HG02970 (cell line): Measurements from ENCODE around the gene ME3.
"Not testable (repeated sequence)": the region's sequence is repeated elsewhere in the genome, so short reads cannot be mapped to it uniquely, and the experiment has no call there.

Source experiments
- ATAC-seq: cut with Tn5 transposase; IDR thresholded peaks from one replicate; pipeline ENCODE4 v1.9.1; 2021; ENCODE audit warnings: mild to moderate bottlenecking, moderate library complexity, moderate number of reproducible peaks; ENCODE audit not compliant: unreplicated experiment, low FRiP score

The ME3 gene

GRCh38 chr11:86666193-86666592 is 6.2 kb downstream of the ME3 start:
- no peak for ATAC-seq

- no peak for ATAC-seq
These were observed 7.5 kb downstream of the ME3 start for GRCh38 chr11:86664930-86665329.

- ATAC-seq: no peak
These were observed 8.7 kb downstream of the ME3 start for GRCh38 chr11:86663761-86664160.

GRCh38 chr11:86663291-86663690 is 9.1 kb downstream of the ME3 start:
- ATAC-seq: no peak

- ATAC-seq: no peak
These were observed 11.7 kb downstream of the ME3 start for GRCh38 chr11:86660736-86661135.

GRCh38 chr11:86660088-86660487 is 12.3 kb downstream of the ME3 start:
- ATAC-seq: no peak

- ATAC-seq: no peak
These were observed 13.9 kb downstream of the ME3 start for GRCh38 chr11:86658534-86658933.

GRCh38 chr11:86645212-86645611 is 27.2 kb downstream of the ME3 start:
- ATAC-seq: not testable (repeated sequence)

GRCh38 chr11:86644291-86644690 is 28.1 kb downstream of the ME3 start:
- ATAC-seq: no peak

- ATAC-seq: no peak
These were observed 30.7 kb downstream of the ME3 start for GRCh38 chr11:86641537-86642261.

GRCh38 chr11:86639137-86639536 is 33.3 kb downstream of the ME3 start:
- no peak for ATAC-seq

GRCh38 chr11:86638673-86639072 is 33.7 kb downstream of the ME3 start:
- no peak for ATAC-seq

GRCh38 chr11:86637988-86638387 is 34.4 kb downstream of the ME3 start:
- no peak for ATAC-seq

- ATAC-seq: no peak
These were observed 36.1 kb downstream of the ME3 start for GRCh38 chr11:86636275-86636674.

- no peak for ATAC-seq
These were observed 39.7 kb downstream of the ME3 start for GRCh38 chr11:86632499-86633269.

GRCh38 chr11:86630229-86630981 is 42.0 kb downstream of the ME3 start:
- no peak for ATAC-seq

- ATAC-seq: no peak
These were observed 43.2 kb downstream of the ME3 start for GRCh38 chr11:86629045-86629706.

- ATAC-seq: no peak
These were observed 44.5 kb downstream of the ME3 start for GRCh38 chr11:86627776-86628455.

GRCh38 chr11:86625981-86626380 is 46.4 kb downstream of the ME3 start:
- no peak for ATAC-seq

GRCh38 chr11:86625544-86625943 is 46.9 kb downstream of the ME3 start:
- ATAC-seq: no peak
